Coronary artery (tissue), 2 donors: ENCODE measurements around the gene TUBB1.

Experiments
- DNase-seq: peaks from one replicate; pipeline ENCODE4 v3.0.0-alpha.2; 2017; ENCODE audit warnings: low spot score
- H3K27ac ChIP-seq, 2 donors: fragments of 200-600 bp; sonication (generic); one replicate each; pipeline ENCODE4 v1.5.1; 2016 to 2019
- H3K4me3 ChIP-seq: fragments of 200-600 bp; sonication (generic); 2 replicates; pipeline ENCODE4 v1.5.1; 2016; ENCODE audit warnings: mild to moderate bottlenecking, moderate library complexity
- CTCF ChIP-seq: fragments of 200-600 bp; sonication (generic); IDR thresholded peaks from one replicate; pipeline ENCODE4 v1.5.1; 2019; ENCODE audit warnings: antibody characterized with exemption

Gene TUBB1

GRCh38 chr20:59075934-59076508 lies 56.8 kb downstream of the TUBB1 start:
- Histone ChIP-seq H3K4me3 (no peak overlapping the region), H3K27ac (no peak overlapping the region)
- TF ChIP-seq CTCF: no peak
- no peak for DNase-seq
